Tibial artery (tissue), 4 donors: ENCODE measurements around the gene OR13C9.
"Not testable (repeated sequence)": the region's sequence is repeated elsewhere in the genome, so short reads cannot be mapped to it uniquely, and the experiment has no call there.

Experiments used
- DNase-seq, 2 donors: peaks; one replicate each; pipeline ENCODE4 v3.0.0-alpha.2; 2019
- H3K27ac ChIP-seq, 2 donors: fragments of 200-600 bp; sonication (generic) in 1 of 2; 1 replicate in 1 of 2; 2 replicates in 1 of 2; pipeline ENCODE4 v1.5.1; 2018 to 2019; ENCODE audit warnings: mild to moderate bottlenecking in 1 of 2
- H3K27me3 ChIP-seq, 2 donors: fragments of 200-600 bp; sonication (generic) in 1 of 2; one replicate each; pipeline versions ENCODE4 v1.5.1 to v1.6.0; 2016 to 2019
- H3K36me3 ChIP-seq, 3 donors: fragments of 200-600 bp; sonication (generic) in 2 of 3; one replicate each; pipeline ENCODE4 v1.5.1; 2016 to 2019; ENCODE audit warnings: mild to moderate bottlenecking in 2 of 3
- H3K4me1 ChIP-seq, 4 donors: fragments of 200-600 bp; sonication (generic) in 2 of 4; 1 replicate in 3 of 4; 2 replicates in 1 of 4; pipeline ENCODE4 v1.5.1; 2016 to 2019
- H3K4me3 ChIP-seq, 2 donors: fragments of 200-600 bp; sonication (generic) in 1 of 2; 1 replicate in 1 of 2; 2 replicates in 1 of 2; pipeline ENCODE4 v1.5.1; 2018 to 2019; ENCODE audit warnings: mild to moderate bottlenecking in 2 of 2
- H3K9me3 ChIP-seq, 3 donors: fragments of 200-600 bp; sonication (generic) in 1 of 3; one replicate each; pipeline ENCODE4 v1.5.1; 2016 to 2019
- intact Hi-C: fragments of 100-400 bp; cut with DNase I; formaldehyde crosslinking; loops from one replicate; pipeline ENCODE4 v1.15.0; 2023; ENCODE audit warnings: low total_unique reads
- TF ChIP-seq, protein P1 (sequence below), 2 experiments: fragments of 200-600 bp in 1 of 2; fragments of 450-650 bp in 1 of 2; IDR thresholded peaks; one replicate each; pipeline ENCODE4 v1.5.1; 2017 to 2019; ENCODE audit warnings: antibody characterized with exemption in 2 of 2, mild to moderate bottlenecking in 1 of 2, moderate library complexity in 1 of 2

The OR13C9 gene

GRCh38 chr9:104611213-104611612 lies 6.8 kb downstream of the OR13C9 start:
- Histone ChIP-seq H3K4me3 (no peak overlapping the region), H3K4me1 (no peaks in the 10 kb centered on the region), H3K27me3 (no peaks in the 10 kb centered on the region), H3K9me3 (no peaks in the 10 kb centered on the region), H3K36me3 (no peaks in the 10 kb centered on the region), H3K27ac (no peak overlapping the region)
- DNase-seq, result no peak
- intact Hi-C loops, result no loop called here
- TF ChIP-seq, protein P1, sequence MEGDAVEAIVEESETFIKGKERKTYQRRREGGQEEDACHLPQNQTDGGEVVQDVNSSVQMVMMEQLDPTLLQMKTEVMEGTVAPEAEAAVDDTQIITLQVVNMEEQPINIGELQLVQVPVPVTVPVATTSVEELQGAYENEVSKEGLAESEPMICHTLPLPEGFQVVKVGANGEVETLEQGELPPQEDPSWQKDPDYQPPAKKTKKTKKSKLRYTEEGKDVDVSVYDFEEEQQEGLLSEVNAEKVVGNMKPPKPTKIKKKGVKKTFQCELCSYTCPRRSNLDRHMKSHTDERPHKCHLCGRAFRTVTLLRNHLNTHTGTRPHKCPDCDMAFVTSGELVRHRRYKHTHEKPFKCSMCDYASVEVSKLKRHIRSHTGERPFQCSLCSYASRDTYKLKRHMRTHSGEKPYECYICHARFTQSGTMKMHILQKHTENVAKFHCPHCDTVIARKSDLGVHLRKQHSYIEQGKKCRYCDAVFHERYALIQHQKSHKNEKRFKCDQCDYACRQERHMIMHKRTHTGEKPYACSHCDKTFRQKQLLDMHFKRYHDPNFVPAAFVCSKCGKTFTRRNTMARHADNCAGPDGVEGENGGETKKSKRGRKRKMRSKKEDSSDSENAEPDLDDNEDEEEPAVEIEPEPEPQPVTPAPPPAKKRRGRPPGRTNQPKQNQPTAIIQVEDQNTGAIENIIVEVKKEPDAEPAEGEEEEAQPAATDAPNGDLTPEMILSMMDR (IDR thresholded peaks at IDR 0.05), result no peak

GRCh38 chr9:104608336-104608735 lies 9.7 kb downstream of the OR13C9 start:
- TF ChIP-seq, protein P1 (IDR thresholded peaks at IDR 0.05), result no peak
- no peaks in the 10 kb centered on the region for H3K36me3 ChIP-seq
- no peak overlapping the region for H3K27ac ChIP-seq
- no peaks in the 10 kb centered on the region for H3K4me1 ChIP-seq
- intact Hi-C loops, result no loop called here
- DNase-seq, result no peak
- no peaks in the 10 kb centered on the region for H3K9me3 ChIP-seq
- H3K4me3 ChIP-seq, result no peak overlapping the region
- H3K27me3 ChIP-seq, result no peaks in the 10 kb centered on the region

- intact Hi-C loops, result no loop called here
- TF ChIP-seq, protein P1 (IDR thresholded peaks at IDR 0.05), result no peak
- Histone ChIP-seq H3K36me3 (no peaks in the 10 kb centered on the region), H3K27ac (no peak overlapping the region), H3K4me1 (no peaks in the 10 kb centered on the region), H3K9me3 (no peaks in the 10 kb centered on the region), H3K27me3 (no peaks in the 10 kb centered on the region), H3K4me3 (no peak overlapping the region)
- no peak for DNase-seq
Measured at GRCh38 chr9:104606152-104606551, 11.9 kb downstream of the OR13C9 start.

DNA sequence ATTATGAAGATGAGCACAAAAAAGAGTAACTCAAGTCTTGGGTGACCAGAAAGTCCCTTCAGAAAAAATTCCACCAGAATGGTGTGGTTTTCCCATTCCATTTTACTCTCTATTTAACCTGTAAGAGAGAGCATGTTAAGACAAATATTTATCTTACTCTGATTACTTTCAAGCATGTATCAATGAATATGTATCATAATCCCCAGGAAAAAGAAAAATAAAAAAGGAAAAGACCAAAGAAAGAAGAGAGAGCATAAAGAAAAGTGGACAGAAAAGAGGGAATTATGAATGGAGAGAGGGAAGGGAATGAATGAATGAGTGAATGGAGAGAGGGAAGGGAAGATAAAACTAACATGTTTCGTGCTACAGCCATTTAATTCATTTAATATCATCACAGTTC lies 12.5 kb downstream of the OR13C9 start, which contains the start of gene OR13C2:
OR13C2 (minus strand) TSS at position 101 of the 400 bp plus-strand sequence; CDS start at position 101, 0 bp downstream.
- H3K27ac ChIP-seq, H3K9me3 ChIP-seq, H3K27me3 ChIP-seq, H3K4me1 ChIP-seq, H3K4me3 ChIP-seq, DNase-seq, intact Hi-C loops, H3K36me3 ChIP-seq: not testable (repeated sequence)

DNA sequence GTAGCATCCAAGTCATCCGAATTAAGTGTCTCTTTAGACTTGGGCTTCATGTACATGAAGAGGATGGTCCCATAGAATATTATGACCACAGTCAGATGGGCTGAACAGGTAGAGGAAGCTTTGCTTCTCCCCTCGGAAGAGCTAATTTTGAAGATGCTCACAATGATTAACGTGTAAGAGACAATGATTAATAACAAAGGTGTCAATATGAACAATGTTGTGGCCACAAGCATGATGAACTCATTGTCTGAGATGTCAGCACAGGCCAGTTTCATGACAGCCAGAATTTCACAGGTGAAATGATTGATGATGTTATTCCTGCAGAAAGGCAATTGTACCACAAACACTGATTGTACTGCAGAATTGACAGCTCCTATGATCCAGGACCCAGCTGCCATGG lies 13.2 kb downstream of the OR13C9 start:
- no peaks in the 10 kb centered on the region for H3K36me3 ChIP-seq
- no peaks in the 10 kb centered on the region for H3K27me3 ChIP-seq
- no peak for DNase-seq
- no peaks in the 10 kb centered on the region for H3K9me3 ChIP-seq
- H3K4me1 ChIP-seq, result no peaks in the 10 kb centered on the region
- TF ChIP-seq, protein P1 (IDR thresholded peaks at IDR 0.05), result no peak
- intact Hi-C loops, result no loop called here
- H3K27ac ChIP-seq, result no peak overlapping the region
- H3K4me3 ChIP-seq, result no peak overlapping the region

- H3K9me3 ChIP-seq, H3K4me3 ChIP-seq, H3K36me3 ChIP-seq, intact Hi-C loops, H3K27ac ChIP-seq, DNase-seq, H3K27me3 ChIP-seq, H3K4me1 ChIP-seq: not testable (repeated sequence)
Measured at GRCh38 chr9:104599313-104599712, 18.7 kb downstream of the OR13C9 start, which contains the start of gene OR13C5. Gene OR13C5, minus strand, starts transcription at chr9:104599413. Its CDS starts 0 bp downstream, at chr9:104599413.

- intact Hi-C loops, H3K9me3 ChIP-seq, H3K27me3 ChIP-seq, H3K4me3 ChIP-seq, H3K27ac ChIP-seq, H3K36me3 ChIP-seq, DNase-seq, H3K4me1 ChIP-seq: not testable (repeated sequence)
Measured at GRCh38 chr9:104598749-104599148, 19.3 kb downstream of the OR13C9 start.
